Trophoblast cell (in vitro differentiated cells and primary cell): Measurements from ENCODE around the gene WDR45B.

ENCODE experiments used
- DNase-seq, 2 donors: peaks; one replicate each; pipeline ENCODE4 v3.0.0-alpha.2; 2016
- H2AFZ ChIP-seq: 2 replicates; pipeline ENCODE4 v1.6.1; 2013; ENCODE audit warnings: low read length, moderate library complexity, mild to moderate bottlenecking; ENCODE audit not compliant: insufficient read depth, poor library complexity
- H2AK5ac ChIP-seq: 2 replicates; pipeline ENCODE4 v1.6.1; 2013; ENCODE audit warnings: mild to moderate bottlenecking, low read length
- H2BK120ac ChIP-seq: 2 replicates; pipeline ENCODE4 v1.6.1; 2013; ENCODE audit warnings: low read length, mild to moderate bottlenecking, moderate library complexity; ENCODE audit not compliant: insufficient read depth, poor library complexity
- H2BK12ac ChIP-seq: 2 replicates; pipeline ENCODE4 v1.6.1; 2013; ENCODE audit warnings: mild to moderate bottlenecking, low read length, moderate library complexity
- H2BK5ac ChIP-seq: 2 replicates; pipeline ENCODE4 v1.6.1; 2013; ENCODE audit warnings: low read length, low read depth, moderate library complexity, mild to moderate bottlenecking; ENCODE audit not compliant: poor library complexity
- H3K14ac ChIP-seq: 2 replicates; pipeline ENCODE4 v1.6.1; 2013; ENCODE audit warnings: mild to moderate bottlenecking, low read length
- H3K18ac ChIP-seq: 2 replicates; pipeline ENCODE4 v1.6.1; 2013; ENCODE audit warnings: mild to moderate bottlenecking, low read length
- H3K23ac ChIP-seq: 2 replicates; pipeline ENCODE4 v1.6.1; 2013; ENCODE audit warnings: low read length
- H3K27ac ChIP-seq: 2 replicates; pipeline ENCODE4 v1.5.1; 2013; ENCODE audit warnings: low read depth, mild to moderate bottlenecking, inconsistent platforms, low read length, moderate library complexity
- H3K27me3 ChIP-seq: 2 replicates; pipeline ENCODE4 v1.6.1; 2013; ENCODE audit warnings: inconsistent platforms, mild to moderate bottlenecking, low read length, moderate library complexity; ENCODE audit not compliant: insufficient read depth
- H3K36me3 ChIP-seq, 2 experiments: 1 replicate in 1 of 2; 2 replicates in 1 of 2; pipeline ENCODE4 v1.6.1; 2013; ENCODE audit warnings: low read length in 2 of 2, mild to moderate bottlenecking in 2 of 2, moderate library complexity in 1 of 2; ENCODE audit not compliant: insufficient read depth in 2 of 2, control insufficient read depth in 1 of 2
- H3K4ac ChIP-seq: 2 replicates; pipeline ENCODE4 v1.6.1; 2013; ENCODE audit warnings: low read depth, mild to moderate bottlenecking, low read length, moderate library complexity
- H3K4me1 ChIP-seq, 2 experiments: 1 replicate in 1 of 2; 2 replicates in 1 of 2; pipeline ENCODE4 v1.6.1; 2013; ENCODE audit warnings: low read length in 2 of 2, mild to moderate bottlenecking in 2 of 2, moderate library complexity in 1 of 2; ENCODE audit not compliant: insufficient read depth in 2 of 2, control insufficient read depth in 1 of 2
- H3K4me2 ChIP-seq: 2 replicates; pipeline ENCODE4 v1.6.1; 2013; ENCODE audit warnings: inconsistent platforms, mild to moderate bottlenecking, low read length, moderate library complexity
- H3K4me3 ChIP-seq: 2 replicates; pipeline ENCODE4 v1.5.1; 2013; ENCODE audit warnings: mild to moderate bottlenecking, low read depth, low read length, inconsistent platforms
- H3K79me1 ChIP-seq: one replicate; pipeline ENCODE4 v1.6.1; 2013; ENCODE audit warnings: low read length
- H3K79me2 ChIP-seq: 2 replicates; pipeline ENCODE4 v1.6.1; 2013; ENCODE audit warnings: low read length, mild to moderate bottlenecking; ENCODE audit not compliant: control insufficient read depth, insufficient read depth, poor library complexity
- H3K9ac ChIP-seq: 2 replicates; pipeline ENCODE4 v1.6.1; 2013; ENCODE audit warnings: mild to moderate bottlenecking, low read length
- H3K9me3 ChIP-seq: 2 replicates; pipeline ENCODE4 v1.6.1; 2013; ENCODE audit warnings: low read depth, mild to moderate bottlenecking, control low read depth, inconsistent platforms, low read length; ENCODE audit not compliant: insufficient read depth
- H4K12ac ChIP-seq: 2 replicates; pipeline ENCODE4 v1.6.1; 2013; ENCODE audit warnings: low read depth, mild to moderate bottlenecking, low read length, moderate library complexity
- H4K8ac ChIP-seq: 2 replicates; pipeline ENCODE4 v1.6.1; 2013; ENCODE audit warnings: low read depth, mild to moderate bottlenecking, low read length, moderate library complexity
- H4K91ac ChIP-seq: one replicate; pipeline ENCODE4 v1.6.1; 2013; ENCODE audit warnings: low read depth, mild to moderate bottlenecking, low read length, moderate library complexity
- WGBS: extraction: QIAGEN DNeasy Blood & Tissue Kit; methylation state at CpG from one replicate; pipeline ENCODE4 v1.1.7; 2013; ENCODE audit warnings: missing lambda C conversion rate; ENCODE audit not compliant: insufficient read length, insufficient coverage; ENCODE audit errors: extremely low coverage; 5-methylcytosine and 5-hydroxymethylcytosine counted together

WDR45B gene

GRCh38 chr17:82658331-82658730 lies 10.1 kb upstream of the WDR45B start:
- no peak overlapping the region for H3K4ac ChIP-seq
- no peak overlapping the region for H2AK5ac ChIP-seq
- H4K91ac ChIP-seq = no peak overlapping the region
- H4K8ac ChIP-seq = no peak overlapping the region
- no peaks in the 10 kb centered on the region for H3K27me3 ChIP-seq
- no peaks in the 10 kb centered on the region for H3K79me2 ChIP-seq
- no peak for DNase-seq
- WGBS = no CpG with 5 or more reads among the region's 23 CpGs
- H3K79me1 ChIP-seq = no peaks in the 10 kb centered on the region
- H2AFZ ChIP-seq = no peak overlapping the region
- no peaks in the 10 kb centered on the region for H3K36me3 ChIP-seq
- no peak overlapping the region for H3K18ac ChIP-seq
- H3K9me3 ChIP-seq = peaks cover 13% of the 10 kb centered on the region
- H2BK5ac ChIP-seq = no peak overlapping the region
- no peak overlapping the region for H3K9ac ChIP-seq
- no peaks in the 10 kb centered on the region for H3K4me1 ChIP-seq
- no peak overlapping the region for H2BK120ac ChIP-seq
- no peak overlapping the region for H3K4me2 ChIP-seq
- no peak overlapping the region for H3K4me3 ChIP-seq
- no peak overlapping the region for H2BK12ac ChIP-seq
- no peak overlapping the region for H3K14ac ChIP-seq
- H4K12ac ChIP-seq = no peak overlapping the region
- H3K23ac ChIP-seq = no peak overlapping the region
- H3K27ac ChIP-seq = no peak overlapping the region

GRCh38 chr17:82657926-82658325 lies 9.7 kb upstream of the WDR45B start:
- Histone ChIP-seq H3K4me1 (no peaks in the 10 kb centered on the region), H4K91ac (no peak overlapping the region), H3K36me3 (no peaks in the 10 kb centered on the region), H2BK5ac (no peak overlapping the region), H3K4ac (no peak overlapping the region), H3K9me3 (peaks cover 13% of the 10 kb centered on the region), H3K4me3 (no peak overlapping the region), H3K79me1 (no peaks in the 10 kb centered on the region), H3K18ac (no peak overlapping the region), H3K9ac (no peak overlapping the region), H3K27ac (no peak overlapping the region), H4K12ac (no peak overlapping the region), H2AK5ac (no peak overlapping the region), H3K27me3 (no peaks in the 10 kb centered on the region), H3K23ac (no peak overlapping the region), H3K4me2 (no peak overlapping the region), H2BK120ac (no peak overlapping the region), H2BK12ac (no peak overlapping the region), H4K8ac (no peak overlapping the region), H2AFZ (no peak overlapping the region), H3K14ac (no peak overlapping the region), H3K79me2 (no peaks in the 10 kb centered on the region)
- DNase-seq = no peak
- no CpG with 5 or more reads among the region's 19 CpGs for WGBS

- H2BK5ac ChIP-seq = no peak overlapping the region
- no peak for DNase-seq
- no peak overlapping the region for H3K23ac ChIP-seq
- no peaks in the 10 kb centered on the region for H3K36me3 ChIP-seq
- no peaks in the 10 kb centered on the region for H3K79me2 ChIP-seq
- H2BK120ac ChIP-seq = no peak overlapping the region
- no peak overlapping the region for H2AFZ ChIP-seq
- H3K79me1 ChIP-seq = no peaks in the 10 kb centered on the region
- H4K91ac ChIP-seq = no peak overlapping the region
- H3K4ac ChIP-seq = no peak overlapping the region
- H3K4me1 ChIP-seq = no peaks in the 10 kb centered on the region
- H3K18ac ChIP-seq = no peak overlapping the region
- no peak overlapping the region for H3K9ac ChIP-seq
- H3K27me3 ChIP-seq = no peaks in the 10 kb centered on the region
- no CpG with 5 or more reads among the region's 16 CpGs for WGBS
- H4K8ac ChIP-seq = no peak overlapping the region
- no peak overlapping the region for H3K14ac ChIP-seq
- H3K4me3 ChIP-seq = no peak overlapping the region
- H4K12ac ChIP-seq = no peak overlapping the region
- no peak overlapping the region for H2BK12ac ChIP-seq
- no peak overlapping the region for H3K27ac ChIP-seq
- H3K4me2 ChIP-seq = no peak overlapping the region
- H2AK5ac ChIP-seq = no peak overlapping the region
- H3K9me3 ChIP-seq = peaks cover 13% of the 10 kb centered on the region
Observed at GRCh38 chr17:82656266-82656665, 8.0 kb upstream of the WDR45B start.

GRCh38 chr17:82655523-82655922 lies 7.3 kb upstream of the WDR45B start:
- no peak for DNase-seq
- Histone ChIP-seq H2AFZ (no peak overlapping the region), H4K12ac (no peak overlapping the region), H2AK5ac (no peak overlapping the region), H3K27me3 (no peaks in the 10 kb centered on the region), H2BK120ac (no peak overlapping the region), H4K91ac (no peak overlapping the region), H3K4me1 (no peaks in the 10 kb centered on the region), H3K27ac (no peak overlapping the region), H4K8ac (no peak overlapping the region), H3K18ac (no peak overlapping the region), H3K14ac (no peak overlapping the region), H3K9me3 (peaks cover 11% of the 10 kb centered on the region), H3K4ac (no peak overlapping the region), H3K4me2 (no peak overlapping the region), H3K36me3 (no peaks in the 10 kb centered on the region), H3K79me1 (no peaks in the 10 kb centered on the region), H3K23ac (no peak overlapping the region), H2BK5ac (no peak overlapping the region), H3K9ac (no peak overlapping the region), H2BK12ac (no peak overlapping the region), H3K4me3 (no peak overlapping the region), H3K79me2 (no peaks in the 10 kb centered on the region)
- WGBS = no CpG with 5 or more reads among the region's 13 CpGs
